SH-SY5Y (cell line): ENCODE results near the gene PSTPIP1.

ENCODE experiments used
- GATA2 ChIP-seq: IDR thresholded peaks from 2 replicates; pipeline ENCODE4 v1.6.1; 2011; ENCODE audit warnings: mild to moderate bottlenecking, low read depth, low read length
- GATA3 ChIP-seq: IDR thresholded peaks from 2 replicates; pipeline ENCODE4 v1.6.1; 2011; ENCODE audit warnings: low read depth, mild to moderate bottlenecking, low read length, moderate library complexity

DNA sequence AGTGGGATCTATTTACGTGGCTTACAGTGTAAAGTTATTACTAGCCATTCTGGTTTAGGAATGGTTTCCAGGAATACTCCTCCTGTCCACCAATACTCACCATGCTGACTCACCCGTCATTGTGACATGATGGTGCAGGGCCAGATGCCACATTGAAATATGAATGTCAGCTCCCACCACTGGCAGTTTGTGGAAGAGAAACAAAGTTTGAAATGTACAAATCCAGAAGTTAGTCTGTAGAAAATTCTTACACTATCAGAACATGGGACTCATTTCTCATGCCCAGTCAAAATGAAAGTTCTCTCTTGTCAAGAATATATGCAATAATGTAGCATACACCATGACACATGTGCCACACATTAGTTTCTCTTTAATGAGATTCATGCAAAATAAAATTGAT, 90.4 kb downstream of the PSTPIP1 start:
- TF ChIP-seq GATA3 (no peak), GATA2 (no peak)
